Cardiac fibroblast (primary cell): ENCODE results near the gene PSMB1.

ENCODE experiments used
- DNase-seq, 2 donors: peaks; one replicate each; pipeline versions ENCODE4 v3.0.0 to v3.0.0-alpha.2; 2010; ENCODE audit warnings: low read depth in 2 of 2
- H3K4me3 ChIP-seq, 2 donors: replicated peaks in 1 of 2; 1 replicate in 1 of 2; 2 replicates in 1 of 2; pipeline ENCODE4 v1.5.1; 2011; ENCODE audit warnings: low read depth in 2 of 2, low read length in 2 of 2, mild to moderate bottlenecking in 2 of 2, moderate library complexity in 1 of 2
- TF ChIP-seq, protein P1 (sequence below): IDR thresholded peaks from one replicate; pipeline ENCODE4 v1.5.1; 2011; ENCODE audit warnings: low read depth, mild to moderate bottlenecking, low read length, inconsistent platforms

The PSMB1 gene

DNA sequence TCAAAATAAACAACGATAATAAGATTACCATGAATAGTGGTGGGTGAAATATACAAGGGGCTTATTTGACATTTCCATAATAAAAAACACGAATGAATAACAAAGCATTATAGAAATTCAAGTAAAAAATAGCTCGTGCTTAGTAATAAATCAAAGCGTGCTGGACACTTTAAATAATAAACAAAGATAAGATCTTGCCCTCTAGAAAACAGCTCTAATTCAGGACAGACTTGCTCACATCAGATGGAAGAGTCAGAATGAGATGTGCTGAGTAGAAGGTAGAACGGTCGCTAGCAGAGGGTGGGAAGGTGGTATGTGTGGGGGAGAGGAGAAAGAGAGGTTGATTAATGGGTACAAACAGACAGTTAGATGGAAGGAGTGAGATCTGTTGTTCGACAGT, 27.3 kb downstream of the PSMB1 start:
- TF ChIP-seq, protein P1, sequence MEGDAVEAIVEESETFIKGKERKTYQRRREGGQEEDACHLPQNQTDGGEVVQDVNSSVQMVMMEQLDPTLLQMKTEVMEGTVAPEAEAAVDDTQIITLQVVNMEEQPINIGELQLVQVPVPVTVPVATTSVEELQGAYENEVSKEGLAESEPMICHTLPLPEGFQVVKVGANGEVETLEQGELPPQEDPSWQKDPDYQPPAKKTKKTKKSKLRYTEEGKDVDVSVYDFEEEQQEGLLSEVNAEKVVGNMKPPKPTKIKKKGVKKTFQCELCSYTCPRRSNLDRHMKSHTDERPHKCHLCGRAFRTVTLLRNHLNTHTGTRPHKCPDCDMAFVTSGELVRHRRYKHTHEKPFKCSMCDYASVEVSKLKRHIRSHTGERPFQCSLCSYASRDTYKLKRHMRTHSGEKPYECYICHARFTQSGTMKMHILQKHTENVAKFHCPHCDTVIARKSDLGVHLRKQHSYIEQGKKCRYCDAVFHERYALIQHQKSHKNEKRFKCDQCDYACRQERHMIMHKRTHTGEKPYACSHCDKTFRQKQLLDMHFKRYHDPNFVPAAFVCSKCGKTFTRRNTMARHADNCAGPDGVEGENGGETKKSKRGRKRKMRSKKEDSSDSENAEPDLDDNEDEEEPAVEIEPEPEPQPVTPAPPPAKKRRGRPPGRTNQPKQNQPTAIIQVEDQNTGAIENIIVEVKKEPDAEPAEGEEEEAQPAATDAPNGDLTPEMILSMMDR, result no peak
- no peak overlapping the region for H3K4me3 ChIP-seq
- DNase-seq, result no peak

DNA sequence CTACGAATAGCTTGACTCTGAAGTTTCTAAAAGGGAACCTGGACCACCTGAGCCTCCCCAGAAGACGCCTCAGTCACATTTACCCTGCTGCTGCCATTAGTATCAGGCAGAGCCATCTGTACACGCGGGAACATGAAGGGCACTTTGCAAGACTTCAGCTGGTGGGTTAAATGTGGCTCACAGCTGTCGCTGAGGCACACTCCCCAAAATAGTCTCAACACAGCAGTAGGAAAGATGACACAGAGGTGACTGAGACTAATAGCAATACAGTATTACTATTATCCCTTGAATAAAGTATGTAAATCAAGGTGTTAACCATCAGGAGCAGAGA, 29.0 kb downstream of the PSMB1 start:
- TF ChIP-seq, protein P1, result no peak
- no peak overlapping the region for H3K4me3 ChIP-seq
- DNase-seq, result no peak

DNA sequence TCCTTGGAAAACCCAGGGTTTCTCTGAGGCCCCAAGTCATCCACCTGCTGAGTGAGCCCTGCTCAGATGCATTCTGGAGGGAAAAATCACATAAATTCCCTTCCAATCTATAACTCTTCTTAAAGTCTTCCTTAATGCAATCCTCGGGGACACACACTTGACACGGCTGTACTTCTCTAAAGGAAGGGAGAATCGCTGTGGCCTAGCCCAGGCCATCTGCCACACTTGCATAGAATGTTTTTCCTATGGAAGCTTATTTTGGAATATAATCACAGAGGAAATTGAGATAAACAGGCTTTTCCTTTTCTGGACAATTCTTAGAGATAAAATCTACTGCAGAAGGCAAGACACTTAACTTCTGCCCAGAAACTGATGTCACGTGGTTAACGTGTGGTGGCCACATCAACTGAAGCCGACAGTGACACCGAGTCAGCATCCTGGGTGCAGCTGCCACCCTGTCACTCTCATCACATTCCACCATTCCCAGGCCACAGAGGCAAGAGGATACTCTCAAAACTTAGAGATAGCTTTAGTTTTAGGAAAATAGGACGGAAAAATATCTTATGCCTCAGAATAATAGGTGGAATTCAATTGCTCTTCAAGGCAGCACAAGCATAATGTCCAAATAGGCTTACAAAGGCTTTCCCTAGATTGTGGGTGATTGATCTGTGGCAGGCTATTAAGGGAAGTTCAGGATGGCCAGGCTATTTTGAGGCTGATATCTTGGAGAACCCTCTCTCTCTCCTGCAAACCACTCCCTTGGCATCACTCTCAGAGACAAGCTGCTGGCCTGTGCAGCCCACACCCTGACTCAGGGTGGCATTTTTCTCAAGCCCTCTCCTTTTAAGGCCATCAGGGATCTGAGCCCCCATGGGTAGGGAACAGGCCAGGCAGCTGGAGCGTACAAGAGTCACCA, 29.6 kb downstream of the PSMB1 start:
- no peak overlapping the region for H3K4me3 ChIP-seq
- TF ChIP-seq, protein P1, result no peak
- no peak for DNase-seq

DNA sequence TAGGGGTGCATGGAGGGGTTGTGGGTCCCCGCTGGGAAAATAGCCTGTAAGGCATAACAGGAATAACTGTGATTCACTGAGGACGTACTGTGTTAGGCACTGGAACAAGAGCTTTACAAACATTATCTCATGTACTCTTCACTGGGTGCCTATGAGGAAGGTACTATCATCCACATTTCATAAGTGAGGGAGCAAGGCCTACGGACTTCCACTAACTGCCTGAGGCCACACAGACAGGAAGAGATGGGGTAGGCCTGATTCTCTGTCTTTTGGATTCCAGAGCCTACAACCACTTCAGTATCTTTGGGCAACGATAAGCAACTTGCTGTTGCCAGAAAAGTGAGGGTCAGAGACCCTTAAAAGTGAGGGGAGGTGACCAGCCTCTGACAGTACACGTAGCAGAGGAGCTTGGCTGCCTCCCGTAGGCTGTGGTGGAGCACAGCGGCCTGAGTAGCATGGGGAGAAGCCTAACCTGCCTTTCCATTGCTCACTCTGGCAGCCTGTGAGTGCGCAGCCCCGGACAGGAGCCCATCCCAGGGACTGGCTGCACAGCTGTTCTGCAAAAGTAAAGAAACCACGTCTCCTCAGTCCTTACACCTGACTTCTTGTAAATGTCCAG, 30.4 kb downstream of the PSMB1 start:
- no peak overlapping the region for H3K4me3 ChIP-seq
- TF ChIP-seq, protein P1, result peak; percentile 27
- DNase-seq, result peak; percentile 18 to 24

DNA sequence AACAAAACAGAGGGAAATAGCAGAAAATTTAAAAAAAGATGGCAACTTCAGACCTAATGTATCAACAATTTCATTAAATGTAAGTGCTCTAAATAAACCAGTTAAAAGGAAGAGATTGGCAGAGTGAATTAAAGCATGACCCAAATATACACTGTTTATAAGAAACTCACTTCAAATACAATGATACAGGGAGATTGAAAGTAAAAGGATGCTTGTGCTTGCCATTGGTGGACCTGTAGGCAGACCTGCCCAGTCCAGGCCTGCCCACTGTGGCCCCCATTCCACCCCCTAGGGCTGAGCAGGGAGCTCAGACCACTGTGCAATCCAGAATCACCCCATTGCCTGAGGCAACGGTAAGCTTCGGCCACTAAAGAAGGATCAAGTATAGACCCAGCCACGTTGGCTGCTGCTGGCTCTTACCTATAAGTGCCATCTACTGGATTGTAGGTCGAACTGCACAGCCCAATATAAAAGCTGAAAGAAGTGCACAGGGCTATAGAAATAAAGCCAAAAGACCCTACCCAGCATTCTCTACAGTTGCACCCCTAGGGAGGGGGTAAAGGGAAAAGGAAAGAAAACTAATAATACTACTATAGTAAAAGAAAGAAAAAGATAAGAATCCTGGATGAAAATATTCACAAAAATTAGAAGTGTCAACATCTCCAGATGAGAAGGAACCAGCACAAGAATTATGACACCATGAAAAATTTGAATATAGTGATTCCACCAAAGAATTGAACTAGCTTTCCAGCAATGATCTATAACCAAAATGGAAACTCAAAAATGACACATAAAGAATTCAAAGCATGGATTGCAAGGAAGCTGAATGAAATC, 36.1 kb downstream of the PSMB1 start:
- TF ChIP-seq, protein P1, result peak; percentile 89
- peak; percentile 83 for DNase-seq
- H3K4me3 ChIP-seq, result no peak overlapping the region

DNA sequence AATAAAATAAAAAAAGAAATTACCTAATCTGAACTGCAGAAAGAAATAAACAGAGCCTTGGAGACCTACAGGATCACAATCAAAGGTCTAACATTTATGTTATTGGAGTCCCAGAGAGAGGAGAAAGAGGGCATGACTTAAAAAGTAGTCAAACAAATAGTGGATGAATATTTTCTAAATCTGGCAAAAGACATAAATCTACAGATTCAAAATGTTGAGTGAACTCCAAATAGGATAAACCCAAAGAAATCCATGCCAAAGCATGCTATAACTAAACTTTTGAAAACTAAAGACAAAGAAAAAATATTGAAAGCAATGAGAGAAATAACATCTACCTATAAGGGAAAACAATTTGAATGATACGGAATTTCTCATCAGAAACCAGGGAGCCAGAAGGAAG, 38.2 kb downstream of the PSMB1 start:
- no peak overlapping the region for H3K4me3 ChIP-seq
- TF ChIP-seq, protein P1, result no peak
- no peak for DNase-seq
